Muscle layer of duodenum (tissue), 2 donors: ENCODE measurements around the gene RAB21.

Source experiments
- H3K27ac ChIP-seq: one replicate; pipeline ENCODE4 v1.7.0; 2013; ENCODE audit warnings: mild to moderate bottlenecking, low read length
- H3K27me3 ChIP-seq: one replicate; pipeline ENCODE4 v1.7.0; 2013; ENCODE audit warnings: low read depth, mild to moderate bottlenecking, control low read depth, low read length
- H3K36me3 ChIP-seq, 2 donors: one replicate each; pipeline ENCODE4 v1.7.0; 2013; ENCODE audit warnings: low read length in 2 of 2, control low read depth in 1 of 2, mild to moderate bottlenecking in 1 of 2; ENCODE audit not compliant: insufficient read depth in 2 of 2, control insufficient read depth in 1 of 2
- H3K4me1 ChIP-seq, 2 donors: one replicate each; pipeline ENCODE4 v1.7.0; 2013; ENCODE audit warnings: low read length in 2 of 2, mild to moderate bottlenecking in 2 of 2, control low read depth in 1 of 2, moderate library complexity in 1 of 2; ENCODE audit not compliant: insufficient read depth in 2 of 2, control insufficient read depth in 1 of 2
- H3K4me3 ChIP-seq, 2 donors: one replicate each; pipeline ENCODE4 v1.7.0; 2013; ENCODE audit warnings: low read length in 2 of 2, low read depth in 1 of 2, mild to moderate bottlenecking in 1 of 2
- H3K9me3 ChIP-seq, 2 donors: one replicate each; pipeline ENCODE4 v1.7.0; 2013; ENCODE audit warnings: low read length in 2 of 2, control low read depth in 1 of 2, mild to moderate bottlenecking in 1 of 2; ENCODE audit not compliant: control insufficient read depth in 1 of 2
- donor health status: healthy.

Gene RAB21

GRCh38 chr12:71849109-71849851 lies 94.6 kb downstream of the RAB21 start:
- H3K36me3 ChIP-seq: peaks cover 0 to 7% of the 10 kb centered on the region in 2 donors
- H3K9me3 ChIP-seq: peaks cover 0 to 6% of the 10 kb centered on the region in 2 donors
- no peak overlapping the region for H3K4me3 ChIP-seq
- no peaks in the 10 kb centered on the region for H3K27me3 ChIP-seq
- peaks cover 0 to 3% of the 10 kb centered on the region in 2 donors for H3K4me1 ChIP-seq
- no peak overlapping the region for H3K27ac ChIP-seq
